ENCODE measurements around the gene KCNN3. TPM values are rescaled to one million over a fixed set of nuclear protein-coding genes. Genes with fewer than 3 reads are reported as not detected.

The KCNN3 gene
- total RNA-seq, 5 donors from 2014 or later (not counting 1 experiment from before 2014, with no cell fraction given) = 0.03 to 0.23 (median 0.18) TPM

- H3K27me3 Mint-ChIP-seq = peaks cover 0 to 10% of the 10 kb centered on the region in 2 donors
- no peaks in the 10 kb centered on the region for H3K36me3 Mint-ChIP-seq
- H3K9me3 Mint-ChIP-seq = no peaks in the 10 kb centered on the region
- DNase-seq (no peak), ATAC-seq (replicated peaks in 1 of 4) (no peak)
- H3K4me3 Mint-ChIP-seq = no peak overlapping the region
- H3K9me3 ChIP-seq = no peaks in the 10 kb centered on the region
- H3K36me3 ChIP-seq (ENCODE audit: control insufficient read depth in 2 of 2, extremely low read depth in 1 of 2, insufficient read depth in 1 of 2, low read length in 1 of 2) = no peaks in the 10 kb centered on the region
- H3K4me1 Mint-ChIP-seq = peaks cover 3 to 7% (median 7%) of the 10 kb centered on the region in 3 donors
- 59% methylated on average over 5 of the region's 7 CpGs for WGBS (ENCODE audit: insufficient coverage)
- H3K4me3 ChIP-seq (ENCODE audit: control insufficient read depth in 1 of 2, extremely low read depth in 1 of 2, low read length in 1 of 2) = no peak overlapping the region
- peaks cover 0 to 20% of the 10 kb centered on the region in 2 experiments for H3K27me3 ChIP-seq (replicated peaks in 1 of 2; ENCODE audit: control insufficient read depth in 2 of 2, extremely low read depth in 1 of 2, insufficient read depth in 2 of 2, low read length in 1 of 2)
- CTCF ChIA-PET = no interaction called here
- POLR2A ChIA-PET = interaction anchor here in 1 of 2 donors (0.5 kb wide), 1 partner anchor 1049 kb away, joined by 5 read pairs; no protein-coding TSS in a partner anchor
- no peak overlapping the region for H3K27ac Mint-ChIP-seq
- H3K27ac ChIP-seq (ENCODE audit: low read length) = no peak overlapping the region
- H3K4me1 ChIP-seq (ENCODE audit: control insufficient read depth in 1 of 2, extremely low read depth in 1 of 2, insufficient read depth in 2 of 2, low read length in 2 of 2) = no peaks in the 10 kb centered on the region
These were observed 60.4 kb downstream of the KCNN3 start for GRCh38 chr1:154809436-154810413.

DNA sequence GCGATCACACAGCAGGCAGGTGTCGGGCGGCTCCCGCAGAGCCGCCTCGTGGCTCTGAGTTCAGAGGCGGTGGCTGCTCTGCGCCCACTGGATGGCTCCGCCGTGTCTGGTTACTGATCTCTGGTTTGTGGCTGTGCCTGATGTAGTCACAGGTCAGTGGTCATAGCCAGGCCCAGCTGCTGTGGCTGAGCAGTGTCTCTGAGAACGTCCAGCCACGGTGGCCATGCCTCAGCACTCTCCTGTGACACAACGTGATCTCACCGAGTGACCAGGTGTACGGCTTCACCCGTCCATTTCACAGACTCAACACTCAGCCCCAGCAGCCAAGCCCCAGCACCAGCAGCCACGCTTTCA is 61.2 kb downstream of the KCNN3 start:
- H3K27me3 ChIP-seq (replicated peaks in 1 of 2; ENCODE audit: control insufficient read depth in 2 of 2, extremely low read depth in 1 of 2, insufficient read depth in 2 of 2, low read length in 1 of 2) = peaks cover 0 to 23% of the 10 kb centered on the region in 2 experiments
- CTCF ChIA-PET = no interaction called here
- DNase-seq = no peak
- Mint-ChIP-seq H3K36me3 (no peaks in the 10 kb centered on the region), H3K4me3 (no peak overlapping the region), H3K27me3 (peaks cover 0 to 16% of the 10 kb centered on the region in 2 donors), H3K9me3 (no peaks in the 10 kb centered on the region), H3K4me1 (peaks cover 3 to 7% (median 7%) of the 10 kb centered on the region in 3 donors), H3K27ac (no peak overlapping the region)
- WGBS (ENCODE audit: insufficient coverage) = 75% methylated on average over 17 of the region's 17 CpGs
- ATAC-seq (replicated peaks in 1 of 4) = no peak
- no peaks in the 10 kb centered on the region for H3K9me3 ChIP-seq
- no peaks in the 10 kb centered on the region for H3K4me1 ChIP-seq (ENCODE audit: control insufficient read depth in 1 of 2, extremely low read depth in 1 of 2, insufficient read depth in 2 of 2, low read length in 2 of 2)
- POLR2A ChIA-PET = no interaction called here
- no peak overlapping the region for H3K27ac ChIP-seq (ENCODE audit: low read length)
- H3K4me3 ChIP-seq (ENCODE audit: control insufficient read depth in 1 of 2, extremely low read depth in 1 of 2, low read length in 1 of 2) = no peak overlapping the region
- H3K36me3 ChIP-seq (ENCODE audit: control insufficient read depth in 2 of 2, extremely low read depth in 1 of 2, insufficient read depth in 1 of 2, low read length in 1 of 2) = no peaks in the 10 kb centered on the region

DNA sequence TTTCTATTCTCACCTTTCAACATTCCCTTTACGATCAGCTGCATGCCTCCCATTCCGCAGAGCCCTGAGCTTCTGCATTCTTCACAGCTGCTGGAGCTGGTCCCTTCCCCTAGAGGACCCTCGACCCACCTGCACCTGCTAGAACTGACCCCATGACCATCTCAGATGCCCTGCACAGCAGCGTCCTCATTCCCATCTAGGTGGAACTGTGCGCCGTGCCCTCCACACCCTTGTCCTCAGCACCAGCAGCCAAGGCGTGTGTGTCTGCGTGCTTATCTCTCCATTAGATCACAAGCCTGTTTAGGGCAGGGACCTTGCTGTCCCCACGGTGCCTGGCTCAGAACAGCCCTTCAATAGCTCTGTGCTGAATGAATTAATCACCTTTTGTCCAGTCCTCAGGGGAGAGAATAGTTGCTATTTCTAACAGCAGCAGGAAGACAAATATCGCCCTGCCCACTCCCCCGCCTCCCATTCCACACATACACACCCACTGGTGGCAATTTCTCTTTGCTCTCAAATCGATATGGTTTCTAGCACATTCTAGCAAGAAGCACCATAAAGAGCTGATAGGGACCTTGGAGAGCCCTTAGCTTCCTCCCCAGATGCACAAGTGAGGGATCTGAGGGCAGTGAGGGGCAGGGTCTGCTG is 61.7 kb downstream of the KCNN3 start:
- Mint-ChIP-seq H3K36me3 (no peaks in the 10 kb centered on the region), H3K4me1 (peaks cover 3 to 7% (median 7%) of the 10 kb centered on the region in 3 donors), H3K9me3 (no peaks in the 10 kb centered on the region), H3K4me3 (no peak overlapping the region), H3K27ac (no peak overlapping the region), H3K27me3 (peaks cover 0 to 19% of the 10 kb centered on the region in 2 donors)
- WGBS (ENCODE audit: insufficient coverage) = 78% methylated on average over 7 of the region's 12 CpGs
- ChIA-PET CTCF (no interaction called here), POLR2A (no interaction called here)
- Histone ChIP-seq H3K36me3 (ENCODE audit: control insufficient read depth in 2 of 2, extremely low read depth in 1 of 2, insufficient read depth in 1 of 2, low read length in 1 of 2) (no peaks in the 10 kb centered on the region), H3K4me1 (ENCODE audit: control insufficient read depth in 1 of 2, extremely low read depth in 1 of 2, insufficient read depth in 2 of 2, low read length in 2 of 2) (no peaks in the 10 kb centered on the region), H3K27me3 (replicated peaks in 1 of 2; ENCODE audit: control insufficient read depth in 2 of 2, extremely low read depth in 1 of 2, insufficient read depth in 2 of 2, low read length in 1 of 2) (peaks cover 0 to 27% of the 10 kb centered on the region in 2 experiments), H3K27ac (ENCODE audit: low read length) (no peak overlapping the region), H3K9me3 (no peaks in the 10 kb centered on the region), H3K4me3 (ENCODE audit: control insufficient read depth in 1 of 2, extremely low read depth in 1 of 2, low read length in 1 of 2) (no peak overlapping the region)
- no peak for DNase-seq
- ATAC-seq (replicated peaks in 1 of 4) = no peak

GRCh38 chr1:154807048-154807591 is 63.0 kb downstream of the KCNN3 start:
- Histone ChIP-seq H3K9me3 (no peaks in the 10 kb centered on the region), H3K27me3 (replicated peaks in 1 of 2; ENCODE audit: control insufficient read depth in 2 of 2, extremely low read depth in 1 of 2, insufficient read depth in 2 of 2, low read length in 1 of 2) (peaks cover 0 to 33% of the 10 kb centered on the region in 2 experiments), H3K4me1 (ENCODE audit: control insufficient read depth in 1 of 2, extremely low read depth in 1 of 2, insufficient read depth in 2 of 2, low read length in 2 of 2) (no peaks in the 10 kb centered on the region), H3K4me3 (ENCODE audit: control insufficient read depth in 1 of 2, extremely low read depth in 1 of 2, low read length in 1 of 2) (no peak overlapping the region), H3K36me3 (ENCODE audit: control insufficient read depth in 2 of 2, extremely low read depth in 1 of 2, insufficient read depth in 1 of 2, low read length in 1 of 2) (no peaks in the 10 kb centered on the region), H3K27ac (ENCODE audit: low read length) (no peak overlapping the region)
- ATAC-seq (replicated peaks in 1 of 4) (no peak), DNase-seq (no peak)
- CTCF ChIA-PET = no interaction called here
- 48% methylated on average over 2 of the region's 12 CpGs for WGBS (ENCODE audit: insufficient coverage)
- Mint-ChIP-seq H3K9me3 (no peaks in the 10 kb centered on the region), H3K27ac (no peak overlapping the region), H3K4me3 (no peak overlapping the region), H3K27me3 (peaks cover 0 to 19% of the 10 kb centered on the region in 2 donors), H3K4me1 (peaks cover 3 to 7% (median 7%) of the 10 kb centered on the region in 3 donors), H3K36me3 (no peaks in the 10 kb centered on the region)
- POLR2A ChIA-PET = no interaction called here

- Histone ChIP-seq H3K4me1 (ENCODE audit: control insufficient read depth in 1 of 2, extremely low read depth in 1 of 2, insufficient read depth in 2 of 2, low read length in 2 of 2) (no peaks in the 10 kb centered on the region), H3K27ac (ENCODE audit: low read length) (no peak overlapping the region), H3K27me3 (replicated peaks in 1 of 2; ENCODE audit: control insufficient read depth in 2 of 2, extremely low read depth in 1 of 2, insufficient read depth in 2 of 2, low read length in 1 of 2) (peaks cover 0 to 33% of the 10 kb centered on the region in 2 experiments), H3K36me3 (ENCODE audit: control insufficient read depth in 2 of 2, extremely low read depth in 1 of 2, insufficient read depth in 1 of 2, low read length in 1 of 2) (no peaks in the 10 kb centered on the region), H3K9me3 (no peaks in the 10 kb centered on the region), H3K4me3 (ENCODE audit: control insufficient read depth in 1 of 2, extremely low read depth in 1 of 2, low read length in 1 of 2) (no peak overlapping the region)
- H3K4me1 Mint-ChIP-seq = peaks cover 3 to 7% (median 7%) of the 10 kb centered on the region in 3 donors
- DNase-seq (no peak), ATAC-seq (replicated peaks in 1 of 4) (no peak)
- H3K4me3 Mint-ChIP-seq = no peak overlapping the region
- no peaks in the 10 kb centered on the region for H3K36me3 Mint-ChIP-seq
- no peaks in the 10 kb centered on the region for H3K9me3 Mint-ChIP-seq
- ChIA-PET POLR2A (interaction anchor here in 1 of 2 donors (0.6 kb wide), 1 partner anchor 15 kb away, joined by 6 read pairs; no protein-coding TSS in a partner anchor), CTCF (no interaction called here)
- 83% methylated on average over 1 of the region's 3 CpGs for whole genome bisulfite sequencing (ENCODE audit: insufficient coverage)
- no peak overlapping the region for H3K27ac Mint-ChIP-seq
- peaks cover 3 to 19% of the 10 kb centered on the region in 2 donors for H3K27me3 Mint-ChIP-seq
These were observed 63.7 kb downstream of the KCNN3 start for GRCh38 chr1:154806333-154806732.
